Heart right ventricle (tissue), 16 donors: ENCODE results near the gene STX1B. TPM values are rescaled to one million over a fixed set of nuclear protein-coding genes. Genes with fewer than 3 reads are reported as not detected.

Source experiments
- ATAC-seq, 8 donors: fragments of 200-7000 bp; cut with Tn5 transposase; one replicate each; pipeline ENCODE4 v1.9.1; 2020; ENCODE audit warnings: mild to moderate bottlenecking in 8 of 8, moderate library complexity in 8 of 8, moderate number of reproducible peaks in 1 of 8
- DNase-seq, 2 donors: peaks; one replicate each; pipeline ENCODE4 v3.0.0-alpha.2; 2020
- H3K27ac ChIP-seq, 10 donors: fragments of 200-600 bp; sonication (generic) in 2 of 10; one replicate each; pipeline versions ENCODE4 v1.5.0 to v1.8.0; 2020 to 2022; ENCODE audit warnings: mild to moderate bottlenecking in 3 of 10
- H3K27me3 ChIP-seq, 7 donors: fragments of 200-600 bp; one replicate each; pipeline ENCODE4 v1.8.0; 2021 to 2022; ENCODE audit warnings: mild to moderate bottlenecking in 2 of 7
- H3K36me3 ChIP-seq, 9 donors: fragments of 200-600 bp; sonication (generic) in 1 of 9; one replicate each; pipeline versions ENCODE4 v1.5.0 to v1.8.0; 2020 to 2022; ENCODE audit warnings: mild to moderate bottlenecking in 2 of 9
- H3K4me1 ChIP-seq, 9 donors: fragments of 200-600 bp; sonication (generic) in 1 of 9; one replicate each; pipeline versions ENCODE4 v1.5.0 to v1.8.0; 2020 to 2022; ENCODE audit warnings: mild to moderate bottlenecking in 4 of 9
- H3K4me3 ChIP-seq, 10 donors: fragments of 200-600 bp; sonication (generic) in 2 of 10; one replicate each; pipeline versions ENCODE4 v1.5.0 to v1.8.0; 2020 to 2022; ENCODE audit warnings: mild to moderate bottlenecking in 7 of 10, moderate library complexity in 2 of 10
- H3K9me3 ChIP-seq, 11 donors: fragments of 200-600 bp in 10 of 11; sonication (generic) in 2 of 11; one replicate each; pipeline versions ENCODE4 v1.5.0 to v1.8.0; 2013 to 2022; ENCODE audit warnings: mild to moderate bottlenecking in 2 of 11, control low read depth in 1 of 11, moderate library complexity in 1 of 11
- WGBS, 2 donors: extraction: QIAGEN DNeasy Blood & Tissue Kit; methylation state at CpG; one replicate each; pipeline ENCODE4 v1.1.7; 2013; ENCODE audit warnings: inconsistent platforms in 1 of 2; 5-methylcytosine and 5-hydroxymethylcytosine counted together
- intact Hi-C, 10 donors: fragments of 100-400 bp; cut with DNase I; formaldehyde crosslinking; loops; one replicate each; pipeline versions ENCODE4 v1.11.1 to v1.14.2; 2022
- polyA plus RNA-seq, 2 donors: library from polyadenylated mRNA; stranded (reverse); fragments of 200-250 nt; gene quantifications; one replicate each; pipeline ENCODE4 v1.2.3, GENCODE V29; 2013
- total RNA-seq, 10 donors: library from RNA; stranded (reverse); fragmentation: NEBNext Ultra II Directional in 3 of 10; extraction: Animal tissue kit (Norgen Biotek cat#: 25700) in 3 of 10; gene quantifications; one replicate each; pipeline versions ENCODE4 v1.2.1 to v1.2.4, GENCODE V29; 2021 to 2023
- TF ChIP-seq, protein P1 (sequence below), 9 donors: fragments of 200-600 bp; sonication (generic) in 2 of 9; IDR thresholded peaks; one replicate each; pipeline versions ENCODE4 v1.5.0 to v1.8.0; 2021 to 2022; ENCODE audit warnings: antibody characterized with exemption in 9 of 9, mild to moderate bottlenecking in 5 of 9, moderate library complexity in 1 of 9
- donor health status: Arrhythmogenic right ventricular cardiomyopathy.
- donor health status: ischemic (EF 13 %, LVEDD 7.1; RV severe dilation, severe dysfunction).
- donor health status: healthy with polysubstance abuse.
- donor health status: DM: no; HTN: yes; CAD: no.
- donor health status: DM: no; HTN: no; CAD: no.
- donor health status: ischemic (EF 25% LVEDD 6.9; RV normal size, moderate dysfunction).
- donor health status: ischemic (EF 25% LVEDD 5.7; RV mildly dilated, moderate dysfunction).
- donor health status: healthy.
- donor health status: DM: yes; HTN: yes; CAD: no.
- donor health status: Ischemic cardiomyopathy.
- donor health status: ischemic (EF 35%, LVEDD 5.7; RV mildly dilated, moderate dysfunction).
- donor health status: nonischemic (EF 11% LVEDD 7.7; RV severe dilation, severe dysfunction).
- donor health status: DM: yes; HTN: yes; CAD: no.
- donor health status: PGD.
- donor health status: ischemic (EF 29% LVEDD 5.4; RV normal size, mild dysfunction).
- donor health status: nonischemic (EF 23%, LVEDD 6.1; RV moderate dilation, normal function).

STX1B gene
- total and polyA plus RNA-seq, 12 donors, result 0.07 to 2.3 (median 0.90) TPM

DNA sequence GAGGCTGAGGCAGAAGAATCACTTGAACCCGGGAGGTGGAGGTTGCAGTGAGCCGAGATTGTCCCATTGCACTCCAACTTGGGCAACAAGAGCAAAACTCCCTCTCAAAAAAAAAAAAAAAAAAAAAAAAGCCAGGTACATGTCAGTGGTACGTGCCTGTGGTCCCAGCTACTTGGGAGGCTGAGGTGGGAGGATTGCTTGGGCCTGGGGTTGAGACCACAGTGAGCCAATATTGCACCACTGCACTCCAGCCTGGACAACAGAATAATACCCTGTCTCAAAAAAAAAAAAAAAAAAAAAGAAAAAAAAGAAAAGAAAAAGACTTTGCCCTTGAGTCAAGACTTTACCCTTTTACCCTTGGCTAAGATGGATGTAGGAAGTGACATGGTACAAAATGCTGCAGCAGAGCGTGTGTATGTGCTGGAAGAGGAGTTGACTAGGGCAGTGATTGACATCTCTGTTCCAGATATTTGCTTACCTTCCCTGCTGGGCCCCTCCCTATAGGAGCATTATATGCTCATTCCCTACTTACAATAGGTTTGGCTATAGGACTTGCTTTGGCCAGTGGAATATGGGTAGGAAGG is 33.6 kb upstream of the STX1B start:
- no peaks in the 10 kb centered on the region for H3K27me3 ChIP-seq
- H3K4me1 ChIP-seq, result peaks cover 0 to 4% (median 0%) of the 10 kb centered on the region in 9 donors
- no peak for ATAC-seq
- H3K9me3 ChIP-seq, result no peaks in the 10 kb centered on the region
- H3K4me3 ChIP-seq, result no peak overlapping the region
- intact Hi-C loops, result no loop called here
- peaks cover 0 to 52% (median 34%) of the 10 kb centered on the region in 9 donors for H3K36me3 ChIP-seq
- WGBS, 2 donors, result 95 to 97% methylated on average over 4 of the region's 4 CpGs
- no peak overlapping the region for H3K27ac ChIP-seq
- TF ChIP-seq, protein P1, sequence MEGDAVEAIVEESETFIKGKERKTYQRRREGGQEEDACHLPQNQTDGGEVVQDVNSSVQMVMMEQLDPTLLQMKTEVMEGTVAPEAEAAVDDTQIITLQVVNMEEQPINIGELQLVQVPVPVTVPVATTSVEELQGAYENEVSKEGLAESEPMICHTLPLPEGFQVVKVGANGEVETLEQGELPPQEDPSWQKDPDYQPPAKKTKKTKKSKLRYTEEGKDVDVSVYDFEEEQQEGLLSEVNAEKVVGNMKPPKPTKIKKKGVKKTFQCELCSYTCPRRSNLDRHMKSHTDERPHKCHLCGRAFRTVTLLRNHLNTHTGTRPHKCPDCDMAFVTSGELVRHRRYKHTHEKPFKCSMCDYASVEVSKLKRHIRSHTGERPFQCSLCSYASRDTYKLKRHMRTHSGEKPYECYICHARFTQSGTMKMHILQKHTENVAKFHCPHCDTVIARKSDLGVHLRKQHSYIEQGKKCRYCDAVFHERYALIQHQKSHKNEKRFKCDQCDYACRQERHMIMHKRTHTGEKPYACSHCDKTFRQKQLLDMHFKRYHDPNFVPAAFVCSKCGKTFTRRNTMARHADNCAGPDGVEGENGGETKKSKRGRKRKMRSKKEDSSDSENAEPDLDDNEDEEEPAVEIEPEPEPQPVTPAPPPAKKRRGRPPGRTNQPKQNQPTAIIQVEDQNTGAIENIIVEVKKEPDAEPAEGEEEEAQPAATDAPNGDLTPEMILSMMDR (IDR thresholded peaks at IDR 0.05), result no peak
- no peak for DNase-seq

DNA sequence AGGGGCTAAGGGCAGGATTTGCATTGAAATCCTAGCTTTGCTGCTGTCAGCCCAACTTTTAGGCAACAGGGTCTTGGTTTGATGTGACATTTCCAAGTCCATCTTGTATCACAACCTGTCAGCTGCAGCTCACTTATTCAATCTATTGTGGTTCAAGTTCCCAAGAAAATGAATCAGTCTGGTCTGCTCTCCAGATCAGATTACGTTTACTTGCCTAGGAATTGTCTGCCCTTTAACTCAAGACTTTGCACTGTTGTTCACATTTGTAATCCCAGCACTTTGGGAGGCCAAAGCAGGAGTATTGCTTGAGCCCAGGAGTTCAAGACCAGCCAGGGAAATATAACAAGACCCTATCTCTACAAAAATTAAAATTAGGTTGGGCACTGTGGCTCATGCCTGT is 32.9 kb upstream of the STX1B start:
- no peak for DNase-seq
- peaks cover 0 to 3% (median 0%) of the 10 kb centered on the region in 9 donors for H3K4me1 ChIP-seq
- H3K4me3 ChIP-seq, result no peak overlapping the region
- TF ChIP-seq, protein P1 (IDR thresholded peaks at IDR 0.05), result no peak
- H3K36me3 ChIP-seq, result peaks cover 0 to 58% (median 40%) of the 10 kb centered on the region in 9 donors
- ATAC-seq, result no peak
- no peaks in the 10 kb centered on the region for H3K9me3 ChIP-seq
- intact Hi-C loops, result no loop called here
- WGBS, 2 donors, result 89 to 100% methylated on average over 1 of the region's 1 CpG
- H3K27me3 ChIP-seq, result no peaks in the 10 kb centered on the region
- H3K27ac ChIP-seq, result no peak overlapping the region

DNA sequence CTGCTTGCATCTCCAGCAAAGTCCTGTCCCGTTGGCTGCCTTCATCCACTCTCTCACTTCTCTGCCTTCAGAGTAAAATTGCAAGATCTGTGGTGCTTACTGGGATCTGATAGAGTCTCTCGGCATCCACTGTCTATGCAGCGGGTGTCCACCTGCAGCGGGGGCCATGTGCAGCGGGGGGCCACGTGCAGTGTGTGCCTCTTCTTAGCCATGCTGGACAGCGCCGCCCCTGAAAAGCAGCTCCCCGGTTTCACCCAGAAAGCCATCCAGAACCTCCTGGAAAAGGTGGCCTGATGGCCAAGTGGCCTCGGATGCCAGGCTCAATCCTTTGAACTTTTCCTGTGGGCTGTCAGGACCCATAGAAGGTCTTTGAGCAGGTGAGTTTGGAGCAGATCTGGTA is 32.4 kb upstream of the STX1B start:
- intact Hi-C loops, result no loop called here
- Histone ChIP-seq H3K36me3 (peaks cover 0 to 63% (median 45%) of the 10 kb centered on the region in 9 donors), H3K9me3 (no peaks in the 10 kb centered on the region), H3K27me3 (no peaks in the 10 kb centered on the region), H3K4me3 (no peak overlapping the region), H3K27ac (no peak overlapping the region), H3K4me1 (no peaks in the 10 kb centered on the region)
- WGBS, 2 donors, result 90 to 92% methylated on average over 10 of the region's 10 CpGs
- TF ChIP-seq, protein P1 (IDR thresholded peaks at IDR 0.05), result no peak
- no peak for ATAC-seq
- no peak for DNase-seq

DNA sequence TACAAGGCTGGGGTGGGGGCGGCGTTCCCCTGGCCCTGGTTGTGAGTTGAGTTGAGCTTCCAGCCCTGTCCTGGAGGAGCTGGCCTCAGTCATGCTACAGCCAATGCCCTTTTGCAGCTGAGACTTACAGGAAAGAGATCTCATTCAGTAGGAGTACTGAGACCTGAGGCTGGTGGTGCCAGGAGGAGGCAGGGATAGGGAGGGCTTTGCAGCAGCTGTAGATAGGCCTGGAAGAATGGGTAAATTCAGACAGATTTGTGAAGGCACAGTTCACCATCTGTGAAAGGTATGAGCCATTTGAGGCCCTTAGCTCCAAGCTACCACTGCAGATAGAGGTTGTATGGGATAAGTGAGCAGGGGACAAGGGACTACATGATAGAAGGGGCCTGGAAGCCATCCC is 28.6 kb upstream of the STX1B start:
- 96 to 98% methylated on average over 2 of the region's 2 CpGs for WGBS, 2 donors
- no peak for DNase-seq
- intact Hi-C loops, result loop anchor here in 3 of 10 donors (5.0 to 10.0 kb wide), 2 partner anchors 33 to 54 kb away; partner anchors contain the start of genes ZNF646 (in 2 of the 3), ZNF668 (in 2 of the 3) and HSD3B7 (in 1 of the 3)
- peaks cover 0 to 97% (median 54%) of the 10 kb centered on the region in 9 donors for H3K36me3 ChIP-seq
- no peaks in the 10 kb centered on the region for H3K27me3 ChIP-seq
- H3K4me3 ChIP-seq, result no peak overlapping the region
- no peak for ATAC-seq
- TF ChIP-seq, protein P1 (IDR thresholded peaks at IDR 0.05), result no peak
- H3K9me3 ChIP-seq, result no peaks in the 10 kb centered on the region
- H3K27ac ChIP-seq, result no peak overlapping the region
- peaks cover 0 to 29% (median 12%) of the 10 kb centered on the region in 9 donors for H3K4me1 ChIP-seq
